ENCODE results near the gene CCBE1.

The CCBE1 gene

DNA sequence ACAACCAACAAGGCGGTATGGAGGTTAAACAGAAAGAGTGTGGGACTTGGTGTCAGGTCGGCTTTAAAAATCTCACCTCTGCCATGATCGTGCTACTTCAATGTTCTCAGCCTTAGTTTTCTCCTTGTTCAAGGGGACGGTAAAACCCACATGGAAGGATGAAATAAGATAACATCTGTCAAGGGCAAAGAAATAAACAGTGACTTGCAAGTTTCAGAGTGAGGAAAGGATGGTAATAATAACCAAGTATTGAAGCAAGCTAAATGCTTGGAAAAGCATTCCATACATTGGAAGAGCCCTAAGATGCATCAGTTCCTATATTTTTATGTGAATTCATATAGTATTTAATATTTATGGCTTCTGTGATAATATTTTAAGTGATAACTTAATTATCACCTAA is 308.4 kb downstream of the CCBE1 start:
- DNase-seq (ENCODE audit: low read depth in 2 of 2): no peak

DNA sequence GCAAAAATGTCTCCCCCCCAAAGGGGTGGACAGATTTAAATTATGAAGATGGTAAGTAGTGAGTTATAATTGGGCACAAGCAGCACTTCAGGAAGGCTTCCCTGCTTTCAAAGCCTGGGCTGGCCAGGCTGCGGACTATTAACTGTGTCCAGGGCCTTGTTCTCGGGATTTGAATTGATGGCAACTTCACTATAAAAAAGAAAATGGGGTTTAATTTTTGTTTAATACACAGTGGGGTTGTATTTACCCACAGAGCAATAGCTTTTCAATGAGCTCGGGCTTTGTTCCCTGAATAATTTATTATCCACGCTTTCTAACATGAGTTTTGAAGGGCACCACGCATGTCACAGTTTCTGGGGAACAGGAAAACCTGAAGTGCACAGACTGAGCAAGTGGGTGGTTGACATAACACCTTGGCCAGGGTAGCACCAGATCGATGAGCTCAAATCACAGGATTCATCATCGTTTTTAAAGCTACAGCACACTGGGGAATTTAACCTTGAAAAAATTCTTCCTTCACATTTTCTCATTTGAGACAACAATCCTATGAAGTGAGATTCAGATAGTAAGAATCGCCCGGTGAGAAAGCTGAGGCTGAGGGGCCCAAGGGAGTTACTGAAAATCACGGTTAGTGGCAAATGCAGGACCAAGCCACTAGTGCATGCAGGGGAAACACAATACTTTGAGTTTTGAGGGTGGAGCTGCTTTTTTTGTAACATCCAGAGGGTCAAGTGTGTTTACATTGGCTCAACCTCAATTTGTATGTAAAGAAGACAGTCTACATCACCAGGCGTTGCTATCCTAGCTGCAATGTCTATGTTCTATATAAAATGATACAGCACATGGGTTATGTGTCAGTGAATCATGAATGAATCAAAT is 309.3 kb downstream of the CCBE1 start:
- DNase-seq (ENCODE audit: low read depth in 2 of 2): no peak

DNA sequence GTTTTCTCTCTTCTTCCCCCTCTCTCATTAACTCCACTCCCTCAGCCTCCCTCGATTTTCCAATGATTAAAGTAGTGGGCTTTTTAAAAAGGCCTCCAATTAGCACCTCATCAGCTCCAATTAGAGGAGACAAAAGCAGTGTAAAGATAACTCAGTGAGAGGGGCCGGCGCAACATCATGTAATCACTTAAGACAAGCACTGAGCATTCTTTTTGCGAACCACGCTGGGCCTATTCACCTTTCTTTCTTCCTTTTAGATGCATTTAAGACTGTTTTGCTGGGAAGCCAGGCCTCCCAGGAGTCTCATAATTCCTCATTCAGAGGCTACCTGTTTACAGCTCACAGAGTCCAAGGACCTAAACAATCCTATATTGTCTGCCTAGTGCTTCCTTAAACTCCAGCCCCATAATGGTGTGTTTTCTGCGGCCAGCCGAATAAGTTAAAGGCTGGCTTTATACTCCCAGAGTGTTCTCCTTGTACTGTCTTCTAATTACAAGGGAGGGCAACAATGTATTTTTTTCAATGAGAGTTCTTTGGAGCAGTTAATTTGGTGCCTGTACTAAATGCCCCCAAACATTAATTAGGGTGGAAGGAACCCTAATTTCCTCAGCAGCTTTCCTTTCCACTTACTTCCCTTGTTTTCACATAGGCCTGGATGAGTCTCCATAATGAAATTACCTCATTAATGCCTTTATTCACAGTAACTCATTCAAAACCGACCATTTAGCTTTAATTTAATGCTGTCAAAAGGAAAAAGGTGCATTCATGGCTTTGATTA is 310.1 kb downstream of the CCBE1 start:
- DNase-seq (ENCODE audit: low read depth in 2 of 2): no peak

DNA sequence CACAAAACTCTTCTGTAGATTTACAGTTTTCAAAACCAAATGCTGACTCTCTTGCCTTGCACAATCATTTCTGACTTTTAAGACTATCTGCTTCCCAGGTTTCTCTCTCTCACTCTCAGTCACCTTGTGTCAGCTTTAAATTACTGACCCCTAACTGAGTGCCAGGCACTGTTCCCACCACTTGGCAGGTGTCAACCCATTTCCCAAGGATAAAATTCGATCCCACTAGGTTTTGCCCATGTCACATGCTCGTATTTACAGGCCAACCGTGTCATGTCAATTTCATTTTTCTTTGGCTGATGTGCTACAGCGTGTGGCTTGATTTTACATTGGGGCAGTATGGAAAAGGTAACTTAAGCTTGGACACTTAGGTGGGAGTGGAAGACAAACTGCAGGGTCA is 312.0 kb downstream of the CCBE1 start:
- no peak for DNase-seq (ENCODE audit: low read depth in 2 of 2)

DNA sequence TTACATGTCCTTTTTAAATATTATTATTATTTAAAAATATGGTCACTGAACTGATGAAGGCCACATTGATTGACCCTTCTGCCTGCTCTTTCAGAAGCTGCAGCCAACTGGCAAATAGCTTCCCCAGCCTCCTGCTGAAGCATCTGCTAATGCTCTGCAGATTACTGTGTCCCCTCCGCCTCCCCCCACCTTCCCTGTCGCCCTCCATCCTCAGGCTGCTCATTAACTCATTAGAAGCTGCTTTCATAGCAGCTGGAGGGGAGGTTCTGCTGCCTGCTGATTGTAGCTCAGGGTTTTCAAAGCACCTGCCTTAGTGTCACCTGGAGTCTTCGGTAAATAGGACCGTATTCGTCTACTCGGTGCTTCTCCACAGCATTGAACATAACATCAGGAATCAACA is 313.4 kb downstream of the CCBE1 start:
- DNase-seq (ENCODE audit: low read depth in 2 of 2): no peak

DNA sequence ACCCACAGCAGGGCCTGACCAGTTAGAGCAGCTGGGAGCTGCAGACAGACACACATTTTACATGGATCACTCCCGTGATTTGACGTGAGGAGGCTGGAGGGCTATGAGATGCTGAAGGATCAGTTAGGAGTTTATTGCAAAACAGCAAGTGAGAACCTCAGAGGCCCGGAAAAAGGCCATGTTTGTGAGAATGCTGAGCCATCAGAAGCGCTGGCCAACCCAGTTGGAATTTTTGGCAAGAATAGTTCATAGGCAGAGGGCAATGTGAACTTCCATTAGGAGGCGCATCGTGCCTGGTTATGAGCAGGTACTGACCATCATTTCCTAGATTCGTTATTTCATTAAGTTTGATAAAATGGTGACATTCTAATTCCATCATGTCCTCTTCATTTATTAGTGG is 314.8 kb downstream of the CCBE1 start:
- DNase-seq (ENCODE audit: low read depth in 2 of 2): no peak

GRCh38 chr18:59381949-59382348 is 315.3 kb downstream of the CCBE1 start:
- DNase-seq (ENCODE audit: low read depth in 2 of 2): no peak

Measured in stimulated activated CD8-positive, alpha-beta memory T cell treated with anti-CD3 and anti-CD28 coated beads, Interleukin-15, amount 100 ng/mL, for 48 hours (primary cell).